SU-DHL-6 (cell line): ENCODE measurements around the gene SCYL1.

Source experiments
- H2AFZ ChIP-seq: fragments of 200-600 bp; sonication (generic); 2 replicates; pipeline ENCODE4 v1.6.1; 2014; ENCODE audit warnings: low read depth, mild to moderate bottlenecking, moderate library complexity, mixed read lengths, antibody characterized with exemption, low read length; ENCODE audit not compliant: severe bottlenecking
- H3F3A ChIP-seq: fragments of 200-600 bp; shearing (Covaris generic); 2 replicates; pipeline ENCODE4 v1.6.0; 2016; ENCODE audit warnings: antibody characterized with exemption, mild to moderate bottlenecking; ENCODE audit not compliant: insufficient read depth
- H3K27ac ChIP-seq: fragments of 200-600 bp; sonication (generic); 2 replicates; pipeline ENCODE4 v1.5.1; 2016; ENCODE audit warnings: low read depth, mild to moderate bottlenecking, low read length, moderate library complexity, mixed read lengths
- H3K27me3 ChIP-seq: fragments of 200-600 bp; sonication (generic), shearing (Covaris generic); 2 replicates; pipeline ENCODE4 v1.6.0; 2014; ENCODE audit warnings: mild to moderate bottlenecking, low read length
- H3K36me3 ChIP-seq: fragments of 200-600 bp; sonication (generic); 2 replicates; pipeline ENCODE4 v1.6.1; 2014; ENCODE audit warnings: mild to moderate bottlenecking, low read length, mixed read lengths
- H3K4me2 ChIP-seq: fragments of 300-600, 200-600 bp; shearing (Covaris generic), sonication (generic); 2 replicates; pipeline ENCODE4 v1.6.0; 2014; ENCODE audit warnings: low read length, low read depth, mild to moderate bottlenecking; ENCODE audit not compliant: poor library complexity, severe bottlenecking
- H3K4me3 ChIP-seq: fragments of 200-600 bp; sonication (generic); 2 replicates; pipeline ENCODE4 v1.5.1; 2014; ENCODE audit warnings: antibody characterized with exemption, low read length, mild to moderate bottlenecking, mixed read lengths; ENCODE audit not compliant: insufficient read depth, poor library complexity, severe bottlenecking
- H3K79me2 ChIP-seq: fragments of 200-600 bp; sonication (generic); 2 replicates; pipeline ENCODE4 v1.6.1; 2014; ENCODE audit warnings: mild to moderate bottlenecking, low read length, moderate library complexity; ENCODE audit not compliant: insufficient read depth
- H3K9ac ChIP-seq: fragments of 200-600 bp; sonication (generic); 2 replicates; pipeline ENCODE4 v1.7.0; 2014; ENCODE audit warnings: mild to moderate bottlenecking, low read length
- H3K9me2 ChIP-seq: fragments of 200-600 bp; sonication (generic); replicated peaks from 2 replicates; pipeline ENCODE4 v1.6.1; 2014; ENCODE audit warnings: low read length; ENCODE audit not compliant: insufficient read depth
- H3K9me3 ChIP-seq: fragments of 200-600 bp; sonication (generic); 2 replicates; pipeline ENCODE4 v1.6.1; 2014; ENCODE audit warnings: low read length, mixed read lengths; ENCODE audit not compliant: insufficient read depth
- H4K20me1 ChIP-seq: fragments of 200-600 bp; sonication (generic); 2 replicates; pipeline ENCODE4 v1.6.1; 2014; ENCODE audit warnings: low read depth, mild to moderate bottlenecking, antibody characterized with exemption, low read length, moderate library complexity, mixed read lengths
- CTCF ChIP-seq: fragments of 200-600 bp; sonication (generic); IDR thresholded peaks from one replicate; pipeline ENCODE4 v1.5.1; 2017; ENCODE audit warnings: antibody characterized with exemption, mild to moderate bottlenecking, low read length, moderate library complexity; ENCODE audit not compliant: insufficient read depth, poor library complexity, severe bottlenecking
- EZH2phosphoT487 ChIP-seq: fragments of 200-600 bp; sonication (generic), shearing (Covaris generic); conservative IDR thresholded peaks from 2 replicates; pipeline ENCODE4 v1.6.1; 2018; ENCODE audit warnings: mild to moderate bottlenecking, antibody characterized with exemption, low read length, moderate library complexity, mixed read lengths

Gene SCYL1

GRCh38 chr11:65577756-65578109 lies 52.9 kb downstream of the SCYL1 start:
- no peaks in the 10 kb centered on the region for H3K79me2 ChIP-seq
- no peaks in the 10 kb centered on the region for H3K36me3 ChIP-seq
- no peak overlapping the region for H2AFZ ChIP-seq
- no peak overlapping the region for H3K4me2 ChIP-seq
- TF ChIP-seq CTCF: no peak
- no peak for TF ChIP-seq EZH2phosphoT487
- no peaks in the 10 kb centered on the region for H4K20me1 ChIP-seq
- H3K4me3 ChIP-seq: no peak overlapping the region
- H3K9me2 ChIP-seq: no peaks in the 10 kb centered on the region
- H3K27me3 ChIP-seq: no peaks in the 10 kb centered on the region
- no peak overlapping the region for H3K27ac ChIP-seq
- no peaks in the 10 kb centered on the region for H3K9me3 ChIP-seq
- H3F3A ChIP-seq: peaks cover 11% of the 10 kb centered on the region
- H3K9ac ChIP-seq: no peak overlapping the region

- Histone ChIP-seq H4K20me1 (no peaks in the 10 kb centered on the region), H3K9me3 (no peaks in the 10 kb centered on the region), H3K9ac (no peak overlapping the region), H3K4me3 (no peak overlapping the region), H3K9me2 (no peaks in the 10 kb centered on the region), H3K4me2 (no peak overlapping the region), H3K79me2 (no peaks in the 10 kb centered on the region), H3K36me3 (no peaks in the 10 kb centered on the region), H2AFZ (no peak overlapping the region), H3K27ac (no peak overlapping the region), H3F3A (peaks cover 11% of the 10 kb centered on the region), H3K27me3 (no peaks in the 10 kb centered on the region)
- TF ChIP-seq CTCF (no peak), EZH2phosphoT487 (no peak)
Observed at GRCh38 chr11:65578134-65578533, 53.3 kb downstream of the SCYL1 start.

GRCh38 chr11:65578667-65579066 lies 53.8 kb downstream of the SCYL1 start:
- no peaks in the 10 kb centered on the region for H3K9me2 ChIP-seq
- no peaks in the 10 kb centered on the region for H3K9me3 ChIP-seq
- TF ChIP-seq CTCF: no peak
- TF ChIP-seq EZH2phosphoT487: no peak
- no peaks in the 10 kb centered on the region for H3K79me2 ChIP-seq
- no peaks in the 10 kb centered on the region for H3K27me3 ChIP-seq
- H3K4me2 ChIP-seq: no peak overlapping the region
- peaks cover 11% of the 10 kb centered on the region for H3F3A ChIP-seq
- H3K27ac ChIP-seq: no peak overlapping the region
- no peak overlapping the region for H3K4me3 ChIP-seq
- H3K9ac ChIP-seq: no peak overlapping the region
- H2AFZ ChIP-seq: no peak overlapping the region
- no peaks in the 10 kb centered on the region for H3K36me3 ChIP-seq
- no peaks in the 10 kb centered on the region for H4K20me1 ChIP-seq

GRCh38 chr11:65579291-65579690 lies 54.4 kb downstream of the SCYL1 start:
- Histone ChIP-seq H2AFZ (no peak overlapping the region), H3K9ac (no peak overlapping the region), H3K27ac (no peak overlapping the region), H3K4me3 (no peak overlapping the region), H3F3A (peaks cover 11% of the 10 kb centered on the region), H3K27me3 (no peaks in the 10 kb centered on the region), H3K36me3 (no peaks in the 10 kb centered on the region), H4K20me1 (no peaks in the 10 kb centered on the region), H3K79me2 (no peaks in the 10 kb centered on the region), H3K9me3 (no peaks in the 10 kb centered on the region), H3K4me2 (no peak overlapping the region), H3K9me2 (no peaks in the 10 kb centered on the region)
- TF ChIP-seq CTCF (no peak), EZH2phosphoT487 (no peak)
